Gastrocnemius medialis (tissue), 4 donors: Measurements from ENCODE around the gene CAMKV. TPM values are rescaled to one million over a fixed set of nuclear protein-coding genes. Genes with fewer than 3 reads are reported as not detected.

ENCODE experiments used
- ATAC-seq, 2 donors: fragments of 150-250 bp; one replicate each; pipeline ENCODE4 v1.9.1; 2016
- DNase-seq, 2 donors: peaks; one replicate each; pipeline ENCODE4 v3.0.0-alpha.2; 2019
- H3K27ac ChIP-seq, 4 donors: fragments of 200-600 bp; sonication (generic); 1 replicate in 1 of 4; 2 replicates in 3 of 4; pipeline ENCODE4 v1.5.1; 2016 to 2018; ENCODE audit warnings: mild to moderate bottlenecking in 2 of 4, moderate library complexity in 1 of 4
- H3K27me3 ChIP-seq, 3 donors: fragments of 200-600 bp; sonication (generic) in 2 of 3; 1 replicate in 1 of 3; 2 replicates in 2 of 3; pipeline versions ENCODE4 v1.5.1 to v1.6.0; 2016 to 2019; ENCODE audit warnings: mild to moderate bottlenecking in 1 of 3, moderate library complexity in 1 of 3
- H3K36me3 ChIP-seq, 2 donors: fragments of 200-600 bp; sonication (generic) in 1 of 2; one replicate each; pipeline ENCODE4 v1.5.1; 2017 to 2018
- H3K4me1 ChIP-seq, 2 donors: fragments of 200-600 bp; sonication (generic) in 1 of 2; one replicate each; pipeline ENCODE4 v1.5.1; 2016 to 2017; ENCODE audit warnings: mild to moderate bottlenecking in 2 of 2
- H3K4me3 ChIP-seq, 4 donors: fragments of 200-600 bp; sonication (generic) in 3 of 4; 1 replicate in 1 of 4; 2 replicates in 3 of 4; pipeline ENCODE4 v1.5.1; 2016 to 2019; ENCODE audit warnings: mild to moderate bottlenecking in 2 of 4
- H3K9me3 ChIP-seq, 3 donors: fragments of 200-600 bp; sonication (generic) in 2 of 3; 1 replicate in 1 of 3; 2 replicates in 2 of 3; pipeline ENCODE4 v1.5.1; 2016 to 2019
- POLR2A ChIP-seq, 2 donors: fragments of 450-650 bp; IDR thresholded peaks; one replicate each; pipeline ENCODE4 v1.6.1; 2017; ENCODE audit warnings: antibody characterized with exemption in 2 of 2, mild to moderate bottlenecking in 2 of 2, moderate library complexity in 2 of 2
- in situ Hi-C, 4 donors: fragments of 200-750 bp; cut with MboI; loops; one replicate each; pipeline versions ENCODE4 v1.15.0 to v1.8.0; 2017; ENCODE audit warnings: low sequenced_read_pairs in 4 of 4
- intact Hi-C: fragments of 100-400 bp; cut with DNase I; formaldehyde crosslinking; loops from one replicate; pipeline ENCODE4 v1.15.1; 2023; ENCODE audit warnings: low total_unique reads
- total RNA-seq, 4 donors: library from RNA; depleted of rRNA; stranded (reverse); fragments of >200 nt; gene quantifications; one replicate each; pipeline versions ENCODE4 v1.1.0 to v1.2.3, GENCODE V29; 2016
- TF ChIP-seq, protein P1 (sequence below), 5 experiments: fragments of 450-650 bp in 3 of 5; fragments of 200-600 bp in 2 of 5; sonication (generic) in 2 of 5; IDR thresholded peaks in 4 of 5; conservative IDR thresholded peaks in 1 of 5; 1 replicate in 4 of 5; 2 replicates in 1 of 5; pipeline ENCODE4 v1.5.1; 2016 to 2019; ENCODE audit warnings: antibody characterized with exemption in 5 of 5, mild to moderate bottlenecking in 3 of 5, moderate library complexity in 3 of 5

The CAMKV gene
- total RNA-seq, 4 donors from 2014 or later = not detected

DNA sequence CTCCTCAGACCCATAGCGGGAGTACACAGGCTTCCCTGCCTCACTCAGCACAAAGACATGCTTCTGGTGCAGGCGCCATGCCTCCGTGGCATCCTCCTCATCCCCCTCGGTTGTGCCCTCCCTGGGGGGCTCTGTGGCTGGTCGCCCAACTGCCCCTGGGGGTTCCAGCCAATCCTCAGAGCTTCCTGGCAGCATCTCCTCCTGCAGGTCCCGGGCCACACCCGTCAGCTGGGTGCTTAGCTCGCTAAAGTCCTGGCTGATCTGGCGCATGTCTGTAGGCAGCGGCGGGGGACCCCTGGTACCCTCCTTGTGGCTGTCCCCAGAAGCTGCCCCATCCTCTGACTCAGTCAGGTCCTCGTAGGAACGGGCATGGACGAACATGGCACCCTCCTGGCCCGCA, 41.9 kb upstream of the CAMKV start:
- Histone ChIP-seq H3K36me3 (peaks cover 0 to 37% of the 10 kb centered on the region in 2 donors), H3K4me3 (no peak overlapping the region), H3K27me3 (no peaks in the 10 kb centered on the region), H3K27ac (no peak overlapping the region), H3K4me1 (peaks cover 0 to under 1% of the 10 kb centered on the region in 2 donors), H3K9me3 (no peaks in the 10 kb centered on the region)
- ATAC-seq (no peak), DNase-seq (no peak)
- in situ Hi-C loops = no loop called here
- TF ChIP-seq POLR2A (IDR thresholded peaks at IDR 0.05) = no peak
- TF ChIP-seq, protein P1, sequence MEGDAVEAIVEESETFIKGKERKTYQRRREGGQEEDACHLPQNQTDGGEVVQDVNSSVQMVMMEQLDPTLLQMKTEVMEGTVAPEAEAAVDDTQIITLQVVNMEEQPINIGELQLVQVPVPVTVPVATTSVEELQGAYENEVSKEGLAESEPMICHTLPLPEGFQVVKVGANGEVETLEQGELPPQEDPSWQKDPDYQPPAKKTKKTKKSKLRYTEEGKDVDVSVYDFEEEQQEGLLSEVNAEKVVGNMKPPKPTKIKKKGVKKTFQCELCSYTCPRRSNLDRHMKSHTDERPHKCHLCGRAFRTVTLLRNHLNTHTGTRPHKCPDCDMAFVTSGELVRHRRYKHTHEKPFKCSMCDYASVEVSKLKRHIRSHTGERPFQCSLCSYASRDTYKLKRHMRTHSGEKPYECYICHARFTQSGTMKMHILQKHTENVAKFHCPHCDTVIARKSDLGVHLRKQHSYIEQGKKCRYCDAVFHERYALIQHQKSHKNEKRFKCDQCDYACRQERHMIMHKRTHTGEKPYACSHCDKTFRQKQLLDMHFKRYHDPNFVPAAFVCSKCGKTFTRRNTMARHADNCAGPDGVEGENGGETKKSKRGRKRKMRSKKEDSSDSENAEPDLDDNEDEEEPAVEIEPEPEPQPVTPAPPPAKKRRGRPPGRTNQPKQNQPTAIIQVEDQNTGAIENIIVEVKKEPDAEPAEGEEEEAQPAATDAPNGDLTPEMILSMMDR (IDR thresholded peaks at IDR 0.05 in 4 of 5, conservative IDR thresholded peaks at IDR 0.05 in 1 of 5) = no peak
- intact Hi-C loops = no loop called here

DNA sequence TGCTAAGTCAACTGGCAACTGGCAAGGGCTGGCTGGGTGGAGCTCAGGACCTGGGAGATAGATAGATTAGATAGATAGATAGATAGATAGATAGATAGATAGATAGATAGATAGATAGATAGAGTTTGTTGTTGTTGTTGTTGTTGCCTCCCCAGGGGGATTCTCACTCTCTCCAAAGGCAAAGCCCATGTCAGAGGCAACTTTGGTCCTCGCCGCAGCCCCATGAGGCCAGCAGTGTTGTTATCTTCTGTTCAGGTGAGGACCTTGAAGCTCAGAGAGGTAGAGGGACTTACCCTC, 41.4 kb upstream of the CAMKV start:
- intact Hi-C loops = no loop called here
- no peak overlapping the region for H3K27ac ChIP-seq
- in situ Hi-C loops = no loop called here
- ATAC-seq (no peak), DNase-seq (no peak)
- H3K36me3 ChIP-seq = peaks cover 0 to 37% of the 10 kb centered on the region in 2 donors
- no peak overlapping the region for H3K4me3 ChIP-seq
- H3K4me1 ChIP-seq = peaks cover 0 to 6% of the 10 kb centered on the region in 2 donors
- no peak for TF ChIP-seq POLR2A (IDR thresholded peaks at IDR 0.05)
- TF ChIP-seq, protein P1 (IDR thresholded peaks at IDR 0.05 in 4 of 5, conservative IDR thresholded peaks at IDR 0.05 in 1 of 5) = no peak
- H3K9me3 ChIP-seq = no peaks in the 10 kb centered on the region
- H3K27me3 ChIP-seq = no peaks in the 10 kb centered on the region

DNA sequence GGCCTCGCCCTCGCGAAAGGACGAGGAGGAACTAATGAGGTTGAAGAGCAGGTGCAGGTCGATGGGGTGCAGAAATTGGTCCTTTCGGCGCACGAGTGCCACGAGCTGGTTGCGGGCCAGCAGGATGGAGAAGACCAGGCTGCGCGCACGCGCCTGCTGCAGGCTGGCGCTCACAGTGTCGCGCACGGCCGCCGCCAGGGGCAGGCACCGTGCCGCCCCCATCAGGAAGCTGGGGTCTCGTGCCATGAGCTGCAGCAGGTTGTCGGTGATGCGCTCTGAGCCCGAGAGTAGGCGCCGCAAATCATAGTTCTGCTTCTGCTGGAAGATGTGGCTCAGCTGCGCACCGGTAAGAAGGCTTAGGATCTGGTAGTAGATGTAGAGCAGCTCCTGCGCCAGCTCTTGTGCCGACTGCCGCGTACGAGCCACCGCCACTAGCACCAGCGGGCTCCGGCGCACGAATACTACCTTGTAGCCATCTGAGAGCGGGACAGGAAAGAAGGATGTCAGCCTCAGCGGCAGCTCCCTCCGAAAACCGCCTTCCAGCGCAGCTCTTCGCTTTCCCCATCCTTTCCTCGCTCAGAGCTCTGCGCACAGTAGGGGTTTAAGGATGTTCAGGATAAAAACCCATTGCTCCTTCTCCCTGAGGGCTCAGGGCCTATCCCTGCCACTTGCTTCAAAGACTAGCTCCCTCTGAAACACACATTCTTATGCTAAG, 40.9 kb upstream of the CAMKV start:
- Histone ChIP-seq H3K9me3 (no peaks in the 10 kb centered on the region), H3K27me3 (no peaks in the 10 kb centered on the region), H3K4me1 (peaks cover 0 to 9% of the 10 kb centered on the region in 2 donors), H3K4me3 (no peak overlapping the region), H3K36me3 (peaks cover 0 to 37% of the 10 kb centered on the region in 2 donors), H3K27ac (no peak overlapping the region)
- intact Hi-C loops = no loop called here
- DNase-seq = no peak
- TF ChIP-seq, protein P1 (IDR thresholded peaks at IDR 0.05 in 4 of 5, conservative IDR thresholded peaks at IDR 0.05 in 1 of 5) = no peak
- in situ Hi-C loops = no loop called here
- no peak for ATAC-seq

DNA sequence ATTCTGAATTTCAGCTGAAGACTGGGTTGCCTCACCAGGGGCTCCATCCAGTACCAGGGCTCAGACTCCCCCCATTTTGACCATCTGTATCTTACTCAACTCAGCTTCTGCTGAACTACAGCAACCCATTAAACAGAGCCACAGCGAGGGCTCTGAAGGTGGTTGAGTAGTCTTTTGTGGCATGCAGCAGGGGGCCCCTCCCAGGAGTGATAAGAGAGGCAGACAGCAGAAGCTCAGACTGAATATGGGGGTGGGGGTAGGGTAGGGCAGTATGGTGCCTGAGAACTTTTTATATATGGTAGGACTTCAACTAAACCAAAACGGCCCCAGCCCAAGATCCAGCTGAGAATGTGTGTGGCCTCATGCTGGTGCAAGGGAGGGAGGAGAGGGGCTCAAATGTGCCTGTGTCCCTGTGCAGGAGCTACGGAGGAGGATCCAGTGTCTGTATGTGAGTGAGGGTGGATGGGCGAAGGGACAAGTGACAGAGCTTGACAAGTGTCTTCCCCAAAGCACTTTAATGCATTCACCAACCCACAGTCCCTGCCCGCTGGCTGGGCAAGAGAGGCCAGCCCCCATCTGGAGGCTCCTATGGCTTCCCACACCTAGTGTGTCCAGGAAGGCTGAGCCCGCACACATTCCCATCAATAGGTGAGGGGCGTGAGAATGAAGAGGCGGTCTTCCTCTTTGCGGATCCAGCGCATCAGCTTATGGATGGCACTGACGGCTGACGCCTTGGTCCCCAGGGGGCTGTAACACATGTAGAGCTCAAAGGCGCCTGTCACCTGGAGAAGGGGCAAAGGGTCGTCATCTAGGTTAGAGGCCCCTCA, 38.9 kb upstream of the CAMKV start:
- peaks cover 0 to 37% of the 10 kb centered on the region in 2 donors for H3K36me3 ChIP-seq
- in situ Hi-C loops = no loop called here

More for the DNA sequence above, 38.9 kb upstream of the CAMKV start:
- H3K27ac ChIP-seq = no peak overlapping the region
- no peaks in the 10 kb centered on the region for H3K27me3 ChIP-seq
- intact Hi-C loops = loop anchor here (5.0 to 10.0 kb wide), 2 partner anchors 64 to 206 kb away; no protein-coding TSS in a partner anchor
- DNase-seq (no peak), ATAC-seq (no peak)
- H3K9me3 ChIP-seq = no peaks in the 10 kb centered on the region
- H3K4me3 ChIP-seq = no peak overlapping the region
- TF ChIP-seq, protein P1 (IDR thresholded peaks at IDR 0.05 in 4 of 5, conservative IDR thresholded peaks at IDR 0.05 in 1 of 5) = no peak
- TF ChIP-seq POLR2A (IDR thresholded peaks at IDR 0.05) = no peak
- peaks cover 4 to 9% of the 10 kb centered on the region in 2 donors for H3K4me1 ChIP-seq
